RWPE1 (cell line): ENCODE measurements around the gene MAP6D1.

ENCODE experiments used
- CTCF ChIA-PET: fragments of 350-600 bp; sonication (Branson Sonifier 250); formaldehyde crosslinking; extraction: SDS; loops from one replicate; lab custom pipeline; 2021; lab: Yijun Ruan, JAX
- POLR2A ChIA-PET: fragments of 400-600 bp; formaldehyde crosslinking; extraction: SDS; loops from one replicate; lab custom pipeline; 2020; ENCODE audit warnings: antibody characterized with exemption; ENCODE audit not compliant: low non-redundant PET; lab: Yijun Ruan, JAX
- DNase-seq: peaks from one replicate; pipeline ENCODE4 v3.0.0; 2012; ENCODE audit warnings: low spot score
- H3K27ac ChIP-seq: fragments of 450-650 bp; 2 replicates; pipeline ENCODE4 v1.5.1; 2017
- CTCF ChIP-seq: fragments of 450-650 bp; conservative IDR thresholded peaks from 2 replicates; pipeline ENCODE4 v1.5.1; 2017; ENCODE audit warnings: low read depth, mild to moderate bottlenecking

MAP6D1 gene

GRCh38 chr3:183837894-183838293, 12.5 kb upstream of the MAP6D1 start:
- no peak overlapping the region for H3K27ac ChIP-seq
- DNase-seq: no peak
- ChIA-PET POLR2A (no interaction called here), CTCF (no interaction called here)
- TF ChIP-seq CTCF: no peak

- DNase-seq: no peak
- POLR2A ChIA-PET: no interaction called here
- TF ChIP-seq CTCF: no peak
- CTCF ChIA-PET: no interaction called here
- no peak overlapping the region for H3K27ac ChIP-seq
Measured at GRCh38 chr3:183837390-183837789, 12.0 kb upstream of the MAP6D1 start.

- no peak for TF ChIP-seq CTCF
- no peak overlapping the region for H3K27ac ChIP-seq
- CTCF ChIA-PET: no interaction called here
- POLR2A ChIA-PET: no interaction called here
- no peak for DNase-seq
Measured at GRCh38 chr3:183833516-183833915, 8.1 kb upstream of the MAP6D1 start.

GRCh38 chr3:183830187-183830586, 4.8 kb upstream of the MAP6D1 start:
- no peak for TF ChIP-seq CTCF
- POLR2A ChIA-PET: no interaction called here
- no peak for DNase-seq
- H3K27ac ChIP-seq: no peak overlapping the region
- CTCF ChIA-PET: no interaction called here

GRCh38 chr3:183829466-183829865, 4.1 kb upstream of the MAP6D1 start:
- POLR2A ChIA-PET: no interaction called here
- H3K27ac ChIP-seq: no peak overlapping the region
- TF ChIP-seq CTCF: no peak
- no peak for DNase-seq
- CTCF ChIA-PET: no interaction called here

GRCh38 chr3:183828538-183828870, 3.1 kb upstream of the MAP6D1 start:
- TF ChIP-seq CTCF: no peak
- peak overlapping the region; percentile 68; the same call in 1 of the 2 replicates for H3K27ac ChIP-seq
- CTCF ChIA-PET: interaction anchor here (0.6 kb wide), 2 partner anchors 14 to 237 kb away, joined by 3 to 7 read pairs; no protein-coding TSS in a partner anchor
- POLR2A ChIA-PET: no interaction called here
- DNase-seq: no peak
